ENCODE data around the gene KIAA0586.

Gene KIAA0586

DNA sequence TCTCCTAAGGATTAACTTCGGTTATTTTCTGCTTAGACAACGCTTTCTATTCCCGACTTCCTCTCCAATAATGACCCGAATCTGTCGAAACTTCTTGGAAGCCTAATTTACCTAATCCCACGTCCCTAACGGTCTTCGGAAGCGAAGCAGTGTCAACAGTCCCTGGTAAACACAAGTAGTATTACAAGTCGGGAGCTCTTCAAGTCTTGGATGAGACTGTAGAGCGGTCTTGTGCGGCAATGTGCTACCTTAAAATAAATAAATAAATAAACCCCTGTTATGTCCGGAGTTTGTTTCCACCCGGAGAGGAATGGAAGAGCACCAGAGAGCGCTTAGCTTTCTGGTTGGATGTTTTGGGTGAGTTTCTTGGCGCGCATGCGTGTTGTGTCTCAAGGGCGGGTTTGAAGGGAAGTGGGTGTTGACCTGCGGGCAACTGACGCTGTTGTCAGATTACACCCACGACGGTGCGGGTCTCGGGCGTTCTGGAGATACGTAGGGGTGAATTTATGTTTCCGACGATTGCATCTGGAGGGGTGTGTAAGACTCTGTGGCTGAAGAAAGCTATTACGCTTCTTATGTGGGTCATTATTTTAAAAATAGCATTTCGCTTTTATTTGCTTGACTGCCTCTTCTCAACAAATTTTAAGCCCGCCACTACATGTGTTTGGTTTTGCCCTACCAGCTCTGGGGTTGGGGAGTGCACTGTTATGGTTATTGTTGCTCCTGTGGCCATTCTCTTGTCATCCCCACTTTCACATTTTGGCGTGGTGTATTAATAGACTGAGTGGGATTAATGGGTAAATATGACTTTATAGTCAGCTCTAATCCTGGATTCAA is at the start of gene KIAA0586, which contains the start of gene TIMM9:
Gene KIAA0586, plus strand, starts transcription at position 439 of the 837 bp plus-strand sequence. CDS start 546 bp downstream, outside the sequence.
Gene TIMM9, minus strand, starts transcription at position 251 of the 837 bp plus-strand sequence. CDS start 15,586 bp downstream, outside the sequence.
- H3K4me3 ChIP-seq (ENCODE audit: low read depth, low read length) = peak within 1 kb of the TSS; percentile 95
- peak; percentile 98 for DNase-seq (ENCODE audit: low read depth)
- TF ChIP-seq, protein P1, sequence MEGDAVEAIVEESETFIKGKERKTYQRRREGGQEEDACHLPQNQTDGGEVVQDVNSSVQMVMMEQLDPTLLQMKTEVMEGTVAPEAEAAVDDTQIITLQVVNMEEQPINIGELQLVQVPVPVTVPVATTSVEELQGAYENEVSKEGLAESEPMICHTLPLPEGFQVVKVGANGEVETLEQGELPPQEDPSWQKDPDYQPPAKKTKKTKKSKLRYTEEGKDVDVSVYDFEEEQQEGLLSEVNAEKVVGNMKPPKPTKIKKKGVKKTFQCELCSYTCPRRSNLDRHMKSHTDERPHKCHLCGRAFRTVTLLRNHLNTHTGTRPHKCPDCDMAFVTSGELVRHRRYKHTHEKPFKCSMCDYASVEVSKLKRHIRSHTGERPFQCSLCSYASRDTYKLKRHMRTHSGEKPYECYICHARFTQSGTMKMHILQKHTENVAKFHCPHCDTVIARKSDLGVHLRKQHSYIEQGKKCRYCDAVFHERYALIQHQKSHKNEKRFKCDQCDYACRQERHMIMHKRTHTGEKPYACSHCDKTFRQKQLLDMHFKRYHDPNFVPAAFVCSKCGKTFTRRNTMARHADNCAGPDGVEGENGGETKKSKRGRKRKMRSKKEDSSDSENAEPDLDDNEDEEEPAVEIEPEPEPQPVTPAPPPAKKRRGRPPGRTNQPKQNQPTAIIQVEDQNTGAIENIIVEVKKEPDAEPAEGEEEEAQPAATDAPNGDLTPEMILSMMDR (IDR thresholded peaks at IDR 0.05; ENCODE audit: control insufficient read depth, extremely low read depth, insufficient read depth) = no peak

DNA sequence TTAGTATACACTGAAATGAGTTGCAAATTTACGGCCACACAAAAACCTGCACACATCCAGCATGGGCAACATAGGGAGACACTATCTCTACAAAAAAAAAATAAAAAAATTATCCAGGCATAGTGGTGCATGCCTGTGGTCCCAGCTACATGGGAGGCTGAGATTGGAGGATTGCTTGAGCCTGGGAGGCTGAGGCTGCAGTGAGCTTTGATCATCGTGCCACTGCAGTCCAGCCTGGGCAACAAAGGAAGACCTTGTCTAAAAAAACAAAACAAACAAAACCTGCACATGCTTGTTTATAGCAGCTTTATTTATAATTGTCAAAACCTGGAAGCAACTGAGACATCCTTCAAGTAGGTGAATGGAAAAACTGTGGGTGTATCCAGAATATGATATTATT is 36.7 kb upstream of the KIAA0586 start:
- no peak overlapping the region for H3K4me3 ChIP-seq (ENCODE audit: low read depth, low read length)
- no peak for DNase-seq (ENCODE audit: low read depth)
- TF ChIP-seq, protein P1 (IDR thresholded peaks at IDR 0.05; ENCODE audit: control insufficient read depth, extremely low read depth, insufficient read depth) = no peak

DNA sequence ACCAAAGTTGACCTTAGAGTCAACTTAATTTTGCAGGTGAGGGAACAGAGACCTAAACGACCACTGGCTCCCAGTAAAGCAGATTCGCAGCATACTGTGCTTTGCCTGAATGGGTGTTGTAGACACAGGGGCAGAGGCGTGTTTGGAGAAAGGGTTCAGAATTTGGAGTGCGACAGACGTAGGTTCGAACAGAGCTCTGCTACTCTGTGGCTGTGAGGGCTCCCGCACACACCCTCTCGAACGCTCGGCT is 32.0 kb upstream of the KIAA0586 start:
- DNase-seq (ENCODE audit: low read depth) = no peak
- TF ChIP-seq, protein P1 (IDR thresholded peaks at IDR 0.05; ENCODE audit: control insufficient read depth, extremely low read depth, insufficient read depth) = no peak
- no peak overlapping the region for H3K4me3 ChIP-seq (ENCODE audit: low read depth, low read length)

DNA sequence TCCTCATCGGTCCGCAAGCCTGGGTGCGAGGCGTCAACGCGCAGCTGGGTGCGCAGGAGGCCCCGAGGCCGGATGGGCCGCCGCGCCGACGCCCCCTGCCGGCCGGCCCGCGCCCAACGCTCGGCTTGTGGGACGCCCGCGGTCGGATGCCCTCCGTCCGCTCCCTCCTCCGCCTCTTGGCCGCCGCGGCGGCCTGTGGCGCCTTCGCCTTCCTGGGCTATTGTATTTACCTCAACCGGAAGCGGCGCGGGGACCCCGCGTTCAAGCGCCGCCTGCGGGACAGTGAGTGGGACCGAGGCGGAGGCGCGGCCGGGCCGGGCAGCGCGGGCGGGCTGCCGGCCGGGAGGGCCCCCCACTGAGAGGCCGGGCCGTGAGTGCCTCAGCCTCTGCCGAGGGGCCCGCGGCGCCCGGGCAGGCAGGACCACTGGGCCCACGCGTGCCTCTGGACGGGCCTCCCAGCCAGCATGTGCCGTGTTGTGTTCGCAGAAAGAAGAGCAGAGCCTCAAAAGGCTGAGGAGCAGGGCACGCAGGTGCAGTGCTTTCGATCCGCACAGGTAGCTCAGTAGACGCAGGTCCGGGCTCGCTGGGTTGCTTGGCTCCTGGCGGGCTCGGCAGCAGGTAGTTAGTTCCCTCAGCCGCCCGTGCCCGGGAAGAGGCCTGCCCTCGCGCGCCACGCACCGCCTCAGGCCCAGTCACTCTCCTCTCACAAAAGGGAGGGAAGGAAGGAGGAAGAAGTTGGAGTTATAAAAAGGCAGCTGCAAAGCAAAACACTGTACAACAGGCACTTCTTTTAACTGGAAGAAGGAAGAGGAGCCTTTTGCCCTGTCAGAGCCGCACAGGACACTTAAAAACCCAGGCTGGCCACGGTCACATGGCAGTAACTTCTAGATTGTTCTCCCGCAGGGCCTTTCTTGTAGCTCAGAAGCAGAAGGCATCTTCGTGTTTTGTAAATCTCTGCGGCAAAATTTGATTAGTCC is 31.4 kb upstream of the KIAA0586 start, which contains the start of gene TOMM20L:
Gene TOMM20L, plus strand, starts transcription at position 119 of the 977 bp plus-strand sequence. Its CDS starts 28 bp downstream, at position 147.
- no peak within 1 kb of the TSS for H3K4me3 ChIP-seq (ENCODE audit: low read depth, low read length)
- no peak for DNase-seq (ENCODE audit: low read depth)
- TF ChIP-seq, protein P1 (IDR thresholded peaks at IDR 0.05; ENCODE audit: control insufficient read depth, extremely low read depth, insufficient read depth) = peak; percentile 57

DNA sequence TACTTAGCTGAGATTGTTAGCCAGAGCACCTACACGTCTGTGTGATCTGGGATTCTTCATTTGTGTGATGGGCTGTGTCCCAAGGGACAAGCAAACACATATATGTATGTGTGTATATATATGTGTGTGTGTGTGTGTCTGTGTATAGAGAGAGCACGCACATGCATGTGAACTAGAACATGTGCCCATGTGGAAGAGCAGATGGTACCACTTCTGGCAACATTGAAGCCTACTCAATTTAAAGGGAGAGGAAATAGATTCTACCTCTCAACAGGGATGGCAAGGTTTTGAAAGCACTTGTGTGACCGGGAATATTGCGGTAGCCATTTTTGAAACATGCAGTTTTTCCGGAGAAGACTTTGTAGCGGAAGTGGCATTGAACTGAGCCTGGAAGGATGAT is 30.4 kb upstream of the KIAA0586 start:
- DNase-seq (ENCODE audit: low read depth) = no peak
- TF ChIP-seq, protein P1 (IDR thresholded peaks at IDR 0.05; ENCODE audit: control insufficient read depth, extremely low read depth, insufficient read depth) = no peak

DNA sequence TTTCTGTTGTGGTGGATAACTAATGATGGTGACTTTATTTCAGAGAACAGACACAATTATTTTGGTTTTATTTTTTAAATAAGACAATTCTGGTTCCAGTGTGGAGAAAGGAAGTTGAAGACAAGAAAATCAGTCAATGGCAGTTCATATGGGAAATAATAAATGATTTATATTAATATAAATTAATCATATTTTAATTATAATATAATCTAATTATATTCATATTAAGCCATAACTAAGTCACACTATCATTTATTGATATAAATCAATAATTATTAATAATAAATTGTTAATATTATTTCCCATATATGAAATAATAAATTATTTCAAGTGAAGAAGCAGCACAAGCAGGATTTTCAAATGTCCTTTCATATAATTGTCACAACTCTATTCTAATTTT is 29.0 kb upstream of the KIAA0586 start:
- no peak overlapping the region for H3K4me3 ChIP-seq (ENCODE audit: low read depth, low read length)
- no peak for DNase-seq (ENCODE audit: low read depth)
- TF ChIP-seq, protein P1 (IDR thresholded peaks at IDR 0.05; ENCODE audit: control insufficient read depth, extremely low read depth, insufficient read depth) = no peak

More for the DNA sequence above, 30.4 kb upstream of the KIAA0586 start:
- no peak overlapping the region for H3K4me3 ChIP-seq (ENCODE audit: low read depth, low read length)

Measured in LNCaP clone FGC (cell line).